Globus pallidus (tissue), 1 donor: Measurements from ENCODE around the gene ZNF185.
"Not testable (repeated sequence)": the region's sequence is repeated elsewhere in the genome, so short reads cannot be mapped to it uniquely, and the experiment has no call there.

ENCODE experiments used
- DNase-seq: peaks from one replicate; pipeline ENCODE4 v3.0.0-alpha.2; 2015; ENCODE audit warnings: low spot score

ZNF185 gene

DNA sequence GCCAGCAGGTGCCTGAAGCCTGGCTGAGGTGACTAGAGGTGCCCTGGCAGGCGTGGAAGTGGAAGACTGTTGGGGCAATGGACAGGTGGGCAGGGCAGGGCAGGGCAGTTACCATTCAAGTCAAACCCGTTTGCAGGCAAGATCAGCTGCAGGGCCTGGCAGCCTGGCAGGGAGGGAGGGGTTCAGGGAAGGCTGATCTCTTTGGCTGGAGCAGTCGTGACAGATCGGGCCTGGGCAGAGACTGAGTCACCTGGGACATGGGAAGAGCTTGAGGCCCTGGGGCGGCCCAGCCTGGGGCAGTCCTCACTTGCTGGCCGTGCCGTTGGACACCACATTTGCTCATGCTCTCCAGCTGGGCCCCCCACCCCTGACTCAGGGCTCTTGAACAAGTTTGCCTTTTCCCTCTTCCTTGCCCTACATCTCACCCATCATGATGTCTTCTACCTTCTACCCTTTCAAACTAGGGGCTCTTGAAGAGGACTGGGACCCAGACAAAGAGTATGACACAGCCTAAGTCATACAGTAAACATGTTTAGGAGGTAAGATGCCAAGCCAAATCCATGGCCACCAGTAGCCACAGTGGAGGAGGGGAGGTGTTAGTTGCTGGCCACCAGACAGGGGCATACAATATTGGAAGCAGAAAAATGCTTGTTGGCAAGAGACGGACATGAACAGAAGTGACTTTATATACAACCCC is 2.0 kb upstream of the ZNF185 start:
- DNase-seq = no peak

DNA sequence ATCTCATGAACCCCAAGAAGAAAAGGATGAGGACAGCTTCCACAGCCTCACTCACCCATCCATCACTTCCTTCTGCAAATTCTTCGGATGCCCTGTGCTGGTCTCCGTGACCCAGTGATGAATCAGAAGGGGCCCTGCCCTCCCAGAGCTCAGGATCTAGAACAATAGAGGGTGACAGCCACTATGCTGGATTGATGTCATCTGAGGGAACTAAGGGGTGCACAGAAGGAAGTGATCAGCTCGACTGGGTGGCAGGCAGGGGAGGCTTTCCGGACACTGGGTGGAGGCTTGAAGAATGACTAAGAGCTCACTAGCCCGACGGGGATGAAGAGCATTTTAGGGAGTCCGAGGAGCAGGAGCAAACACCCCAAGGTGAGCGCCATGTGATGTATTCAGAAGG is 1.4 kb upstream of the ZNF185 start:
- no peak for DNase-seq

GRCh38 chrX:152898442-152898841 is 575 bp downstream of the ZNF185 start:
- no peak for DNase-seq

DNA sequence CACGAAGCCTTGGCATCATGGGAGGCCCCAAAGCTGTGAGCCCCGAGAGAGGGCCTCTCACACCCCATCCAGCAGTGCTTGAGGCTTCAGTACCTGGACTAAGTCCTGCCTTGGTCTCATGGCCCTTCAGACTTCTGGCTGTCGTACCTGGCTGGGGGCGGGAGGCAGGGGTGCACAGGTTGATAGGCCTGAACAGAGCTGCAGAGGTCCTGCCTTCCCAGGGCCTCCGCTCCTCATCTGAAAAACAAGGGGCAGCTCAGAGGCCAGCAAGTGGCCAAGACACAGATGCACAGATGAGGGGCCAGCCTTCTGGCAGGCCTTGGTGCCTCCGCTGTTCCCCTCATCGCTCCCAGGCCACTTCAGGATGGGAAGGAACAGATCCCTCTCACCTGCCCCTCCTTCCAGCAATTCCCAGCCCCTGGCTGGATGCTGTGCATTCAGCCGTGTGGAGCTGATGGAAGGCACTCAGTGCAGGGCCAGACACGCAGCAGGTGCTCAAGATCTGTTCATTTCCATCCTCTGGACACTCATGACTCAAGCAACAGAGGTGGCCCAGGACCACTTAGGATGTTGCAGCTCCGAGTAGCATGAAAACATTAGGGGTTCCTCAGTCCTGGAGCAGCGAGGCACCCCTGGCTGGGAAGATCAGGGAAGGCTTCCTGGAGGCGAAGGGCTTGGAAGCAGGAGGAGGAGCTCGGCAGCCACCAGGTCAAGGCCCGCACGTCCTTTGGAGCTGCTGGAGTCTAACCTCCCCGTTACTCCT is 1.4 kb downstream of the ZNF185 start:
- no peak for DNase-seq

GRCh38 chrX:152899874-152900719 is 2.2 kb downstream of the ZNF185 start:
- no peak for DNase-seq

DNA sequence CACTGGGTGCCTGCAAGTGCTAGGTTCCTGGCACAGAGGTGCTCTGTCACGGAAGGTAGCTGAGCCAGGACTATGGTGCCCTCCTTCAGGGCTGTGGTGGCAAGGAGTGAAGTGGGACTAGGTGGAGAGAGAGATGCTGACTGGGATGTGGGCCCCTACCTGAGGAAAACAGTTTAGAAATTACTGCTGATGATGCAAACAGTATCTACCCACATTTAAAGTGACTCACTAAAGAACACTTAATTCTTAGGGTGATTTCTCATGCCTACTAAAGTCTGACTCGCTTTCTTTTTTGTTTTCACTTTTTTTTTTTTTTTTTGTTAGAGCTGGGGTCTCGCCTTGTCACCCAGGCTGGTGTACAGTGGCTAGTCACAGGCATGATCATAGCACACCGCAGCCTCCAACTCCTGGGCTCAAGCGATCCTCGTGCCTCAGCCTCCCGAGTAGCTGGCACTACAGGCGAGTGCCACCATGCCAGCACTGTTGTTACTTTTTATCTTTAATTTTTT is 3.1 kb downstream of the ZNF185 start:
- DNase-seq = no peak

DNA sequence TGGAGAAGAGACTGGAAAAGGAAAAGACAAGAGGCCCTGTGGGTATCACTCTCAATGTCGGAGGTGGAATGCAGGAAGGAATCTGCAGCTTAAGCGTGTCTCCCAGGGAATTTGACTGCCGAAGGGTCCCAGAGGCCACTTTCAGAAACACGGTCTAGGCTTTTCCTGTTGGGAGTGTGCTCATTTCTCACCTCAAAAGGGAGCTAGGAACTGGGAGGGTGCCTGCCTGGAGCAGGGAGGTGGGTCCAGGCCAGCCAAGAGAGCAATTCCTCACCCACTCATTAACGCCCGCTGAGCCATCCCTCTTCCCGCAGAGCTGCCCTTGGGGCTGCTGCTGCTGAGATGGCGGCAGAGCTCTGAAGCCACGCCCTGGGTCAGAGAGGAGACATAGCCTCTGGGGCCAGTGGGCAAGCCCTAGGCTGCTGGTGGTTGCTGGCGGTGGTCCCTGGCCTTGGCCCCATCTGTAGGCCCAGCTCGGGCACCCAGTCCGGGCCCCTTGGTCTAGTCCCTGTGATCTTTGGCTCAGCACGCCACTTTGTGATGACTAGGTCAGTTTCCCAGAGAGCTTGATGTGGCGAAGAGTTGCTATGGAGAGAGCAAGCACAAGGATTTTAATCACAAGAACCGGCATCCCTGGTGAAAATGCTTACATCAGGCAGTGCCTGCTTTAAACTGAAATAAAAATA is 4.1 kb downstream of the ZNF185 start:
- no peak for DNase-seq

GRCh38 chrX:152902502-152902820 is 4.6 kb downstream of the ZNF185 start:
- no peak for DNase-seq

DNA sequence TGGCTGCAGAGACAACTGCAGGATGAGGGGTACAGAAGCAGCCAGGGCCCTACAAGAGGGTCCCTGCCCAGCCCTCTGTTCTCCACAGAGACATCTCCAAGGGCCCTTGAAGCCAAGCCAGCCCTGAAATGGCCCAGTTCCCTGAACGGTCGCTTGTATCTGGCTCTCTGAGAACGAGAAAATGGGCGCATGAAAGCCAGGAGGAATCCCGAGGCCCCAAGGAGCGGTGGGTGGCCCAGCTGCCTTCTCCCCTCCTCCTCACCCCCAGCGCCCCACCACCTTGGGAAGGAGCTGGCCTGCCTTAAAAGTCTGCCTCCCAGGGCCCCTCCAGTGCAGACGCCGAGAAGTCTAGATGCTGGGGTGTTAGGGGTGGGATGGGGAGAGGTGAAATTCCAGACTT is 5.7 kb downstream of the ZNF185 start:
- DNase-seq = no peak

GRCh38 chrX:152904151-152905080 is 6.5 kb downstream of the ZNF185 start:
- peak; percentile 26 for DNase-seq

- DNase-seq = no peak
Measured at GRCh38 chrX:152905081-152905420, 7.2 kb downstream of the ZNF185 start.

DNA sequence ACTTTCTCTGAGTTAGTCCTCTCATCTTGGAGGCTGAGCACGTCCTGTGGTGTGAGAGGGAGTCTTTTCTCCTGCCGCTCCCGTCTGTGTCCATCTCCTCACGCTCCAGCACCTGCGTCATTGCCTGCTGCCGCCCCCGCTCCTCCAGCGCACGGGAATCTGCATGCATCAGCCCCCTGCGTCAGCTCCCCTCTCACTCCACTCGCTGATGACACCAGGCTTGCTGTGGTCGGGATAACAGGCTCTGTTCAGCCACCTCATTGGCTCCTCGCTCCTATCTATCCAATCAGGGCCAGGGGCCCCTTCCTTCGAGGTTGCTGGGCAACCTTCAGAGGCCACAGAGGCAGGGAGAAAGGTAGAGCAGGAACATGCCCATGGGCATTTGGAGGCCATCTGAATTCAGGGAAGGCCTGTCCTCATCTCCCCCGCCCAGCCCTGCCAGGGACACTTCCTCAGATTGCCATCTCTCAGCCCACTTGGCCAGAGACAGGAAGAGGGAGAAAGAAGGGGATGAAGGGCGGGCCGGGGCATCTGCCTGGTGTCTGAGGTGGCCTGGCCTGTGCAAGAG is 9.3 kb downstream of the ZNF185 start:
- DNase-seq = peak; percentile 16

- no peak for DNase-seq
Measured at GRCh38 chrX:152908486-152908885, 10.6 kb downstream of the ZNF185 start.

DNA sequence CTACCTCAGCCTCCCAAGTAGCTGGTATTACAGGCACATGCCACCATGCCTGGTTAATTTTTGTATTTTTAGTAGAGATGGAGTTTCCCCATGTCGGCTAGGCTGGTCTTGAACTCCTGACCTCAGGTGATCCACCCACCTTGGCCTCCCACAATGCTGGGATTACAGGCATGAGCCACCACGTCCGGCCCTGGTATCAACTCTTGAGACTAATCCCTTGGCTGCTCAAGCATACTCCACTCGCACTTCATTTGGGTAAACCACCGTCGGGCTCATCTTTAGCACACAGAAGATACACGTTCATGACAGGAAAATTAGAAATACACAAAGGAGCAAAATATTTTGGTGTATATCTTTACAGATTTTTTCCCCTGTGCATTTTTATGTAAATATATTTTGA is 12.2 kb downstream of the ZNF185 start:
- not testable (repeated sequence) for DNase-seq

GRCh38 chrX:152912106-152912505 is 14.2 kb downstream of the ZNF185 start:
- DNase-seq = no peak

- DNase-seq = no peak
Measured at GRCh38 chrX:152912641-152913040, 14.8 kb downstream of the ZNF185 start.

- DNase-seq = no peak
Measured at GRCh38 chrX:152913346-152913745, 15.5 kb downstream of the ZNF185 start.

DNA sequence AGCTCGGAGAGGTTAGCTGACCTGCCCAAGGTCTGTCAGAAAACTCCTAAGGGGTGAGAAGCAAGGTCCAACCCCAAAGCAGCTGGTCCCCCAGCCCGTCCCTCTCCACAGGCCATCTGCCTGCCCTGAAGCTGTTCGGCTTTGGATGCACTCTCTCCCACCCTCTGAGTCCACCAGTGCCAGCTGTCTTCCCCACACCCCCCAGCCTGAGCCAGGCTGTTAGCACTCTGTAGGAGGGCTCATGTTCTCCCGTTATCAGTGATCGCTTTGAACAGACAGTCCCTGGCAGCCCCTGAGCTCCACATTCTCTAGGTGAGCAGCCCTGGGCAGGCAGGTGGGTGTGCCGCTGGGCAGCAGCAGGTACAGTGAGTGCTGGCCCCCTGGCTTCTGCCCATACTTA is 16.0 kb downstream of the ZNF185 start:
- no peak for DNase-seq

DNA sequence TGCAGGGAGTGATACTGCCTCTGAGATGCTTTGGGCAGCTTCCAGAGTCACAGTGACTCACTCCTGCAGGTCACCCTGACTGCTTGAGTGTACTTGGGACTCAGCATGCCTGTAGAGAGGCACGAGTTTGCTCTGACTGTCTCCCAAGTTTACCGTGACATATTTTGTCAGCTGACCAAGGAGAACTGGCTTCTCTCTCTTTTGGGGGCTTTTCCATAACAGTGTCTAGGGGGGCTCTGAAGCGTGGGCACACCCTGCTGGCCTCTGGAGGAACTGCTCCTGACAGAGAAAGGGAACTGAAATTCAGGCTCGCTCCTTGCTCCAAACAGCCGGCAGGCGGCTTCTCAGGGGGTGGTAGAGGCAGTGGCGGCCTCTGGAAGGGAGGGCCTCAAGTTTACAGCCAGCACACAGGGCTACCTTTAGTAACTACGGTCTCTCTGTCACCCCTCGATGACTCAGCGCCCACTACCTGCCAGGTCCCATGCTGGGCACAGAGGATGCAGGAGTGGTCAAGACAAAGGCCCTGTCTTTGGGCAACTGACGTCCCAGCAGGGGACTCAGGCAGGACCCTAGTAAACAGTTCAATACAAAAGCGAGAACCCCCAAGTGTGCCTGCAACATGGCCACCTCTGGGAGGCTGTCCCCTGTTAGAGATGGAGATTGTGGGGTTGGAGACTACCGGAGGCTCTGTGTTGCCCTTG is 17.8 kb downstream of the ZNF185 start:
- DNase-seq = peak; percentile 13
